Measurements from ENCODE around the gene NEDD4L. TPM values are rescaled to one million over a fixed set of nuclear protein-coding genes. Genes with fewer than 3 reads are reported as not detected.

NEDD4L gene
- total RNA-seq, 1 experiment from 2014 or later = 108 TPM

DNA sequence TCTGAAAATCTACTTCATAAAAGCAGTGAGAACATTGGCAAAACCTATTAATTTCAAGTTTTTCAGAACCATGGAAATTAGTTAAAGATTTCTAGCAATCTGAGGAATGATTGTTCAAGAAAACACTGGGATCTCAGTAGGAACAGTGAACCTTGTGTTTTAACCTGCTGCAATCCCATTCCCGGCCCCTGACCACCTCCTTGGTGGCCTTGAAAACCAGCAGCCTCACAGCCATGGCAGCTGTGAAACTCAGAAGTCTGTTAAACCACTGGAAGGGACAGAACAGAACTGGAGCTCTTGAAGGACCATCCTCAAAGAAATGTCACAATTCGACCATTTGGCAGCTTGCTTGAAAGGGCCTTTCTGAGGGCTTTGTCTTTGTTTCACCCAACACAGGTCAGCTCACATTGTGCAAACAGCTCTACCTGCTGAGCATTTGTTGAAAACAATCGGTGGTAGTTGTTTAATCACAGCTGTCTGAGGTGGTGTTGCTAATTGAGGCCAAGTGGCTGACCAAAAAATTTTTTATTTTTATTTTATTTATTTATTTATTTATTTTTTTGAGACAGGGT, 25.8 kb downstream of the NEDD4L start:
- Mint-ChIP-seq H3K9me3 (ENCODE audit: unreplicated experiment) (no peaks in the 10 kb centered on the region), H3K27ac (ENCODE audit: low read depth, unreplicated experiment) (no peak overlapping the region), H3K36me3 (ENCODE audit: insufficient read depth, unreplicated experiment) (peaks cover 4% of the 10 kb centered on the region), H3K4me1 (ENCODE audit: insufficient read depth, unreplicated experiment) (no peaks in the 10 kb centered on the region), H3K27me3 (ENCODE audit: insufficient read depth, unreplicated experiment) (no peaks in the 10 kb centered on the region), H3K4me3 (ENCODE audit: unreplicated experiment) (no peak overlapping the region)
- BruUV-seq (replicated peaks) = no TSS peak
- ChIA-PET CTCF (interaction anchor here (1.0 to 4.2 kb wide), 4 partner anchors 10 to 66 kb away, joined by 3 to 19 read pairs (median 5); no protein-coding TSS in a partner anchor), POLR2A (interaction anchor here (2.2 kb wide), 1 partner anchor 24 kb away, joined by 8 read pairs; no protein-coding TSS in a partner anchor)
- intact Hi-C loops (cut with micrococcal nuclease) = no loop called here
- no peak for DNase-seq (ENCODE audit: unreplicated experiment)
- TF ChIP-seq, protein P1, sequence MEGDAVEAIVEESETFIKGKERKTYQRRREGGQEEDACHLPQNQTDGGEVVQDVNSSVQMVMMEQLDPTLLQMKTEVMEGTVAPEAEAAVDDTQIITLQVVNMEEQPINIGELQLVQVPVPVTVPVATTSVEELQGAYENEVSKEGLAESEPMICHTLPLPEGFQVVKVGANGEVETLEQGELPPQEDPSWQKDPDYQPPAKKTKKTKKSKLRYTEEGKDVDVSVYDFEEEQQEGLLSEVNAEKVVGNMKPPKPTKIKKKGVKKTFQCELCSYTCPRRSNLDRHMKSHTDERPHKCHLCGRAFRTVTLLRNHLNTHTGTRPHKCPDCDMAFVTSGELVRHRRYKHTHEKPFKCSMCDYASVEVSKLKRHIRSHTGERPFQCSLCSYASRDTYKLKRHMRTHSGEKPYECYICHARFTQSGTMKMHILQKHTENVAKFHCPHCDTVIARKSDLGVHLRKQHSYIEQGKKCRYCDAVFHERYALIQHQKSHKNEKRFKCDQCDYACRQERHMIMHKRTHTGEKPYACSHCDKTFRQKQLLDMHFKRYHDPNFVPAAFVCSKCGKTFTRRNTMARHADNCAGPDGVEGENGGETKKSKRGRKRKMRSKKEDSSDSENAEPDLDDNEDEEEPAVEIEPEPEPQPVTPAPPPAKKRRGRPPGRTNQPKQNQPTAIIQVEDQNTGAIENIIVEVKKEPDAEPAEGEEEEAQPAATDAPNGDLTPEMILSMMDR (IDR thresholded peaks at IDR 0.05; ENCODE audit: unreplicated experiment) = no peak

- no TSS peak for BruUV-seq (replicated peaks)
Measured at GRCh38 chr18:58076052-58076451, 32.0 kb downstream of the NEDD4L start.

GRCh38 chr18:58077329-58077728, 33.3 kb downstream of the NEDD4L start:
- no peaks in the 10 kb centered on the region for H3K36me3 Mint-ChIP-seq (ENCODE audit: insufficient read depth, unreplicated experiment)
- H3K4me1 Mint-ChIP-seq (ENCODE audit: insufficient read depth, unreplicated experiment) = peaks cover 30% of the 10 kb centered on the region
- POLR2A ChIA-PET = interaction anchor here (0.9 to 6.0 kb wide), 8 partner anchors 10 to 144 kb away, joined by 3 to 54 read pairs (median 20); no protein-coding TSS in a partner anchor
- intact Hi-C loops (cut with micrococcal nuclease) = no loop called here
- H3K4me3 Mint-ChIP-seq (ENCODE audit: unreplicated experiment) = no peak overlapping the region
- H3K27ac Mint-ChIP-seq (ENCODE audit: low read depth, unreplicated experiment) = no peak overlapping the region
- H3K9me3 Mint-ChIP-seq (ENCODE audit: unreplicated experiment) = no peaks in the 10 kb centered on the region
- no TSS peak for BruUV-seq (replicated peaks)
- TF ChIP-seq, protein P1 (IDR thresholded peaks at IDR 0.05; ENCODE audit: unreplicated experiment) = no peak
- no peak for DNase-seq (ENCODE audit: unreplicated experiment)
- CTCF ChIA-PET = interaction anchor here (0.9 to 2.5 kb wide), 9 partner anchors 12 to 195 kb away, joined by 3 to 8 read pairs (median 5); no protein-coding TSS in a partner anchor
- no peaks in the 10 kb centered on the region for H3K27me3 Mint-ChIP-seq (ENCODE audit: insufficient read depth, unreplicated experiment)

More at GRCh38 chr18:58076052-58076451, 32.0 kb downstream of the NEDD4L start:
- DNase-seq (ENCODE audit: unreplicated experiment) = peak; percentile 46
- ChIA-PET POLR2A (interaction anchor here (0.8 to 6.0 kb wide), 9 partner anchors 9 to 445 kb away, joined by 3 to 54 read pairs (median 4); no protein-coding TSS in a partner anchor), CTCF (interaction anchor here (0.8 to 2.5 kb wide), 6 partner anchors 9 to 30 kb away, joined by 3 to 9 read pairs (median 4); no protein-coding TSS in a partner anchor)
- TF ChIP-seq, protein P1 (IDR thresholded peaks at IDR 0.05; ENCODE audit: unreplicated experiment) = no peak
- intact Hi-C loops (cut with micrococcal nuclease) = no loop called here
- peak overlapping the region; percentile 10 for H3K4me3 Mint-ChIP-seq (ENCODE audit: unreplicated experiment)
- no peaks in the 10 kb centered on the region for H3K27me3 Mint-ChIP-seq (ENCODE audit: insufficient read depth, unreplicated experiment)
- peaks cover 30% of the 10 kb centered on the region for H3K4me1 Mint-ChIP-seq (ENCODE audit: insufficient read depth, unreplicated experiment)
- H3K27ac Mint-ChIP-seq (ENCODE audit: low read depth, unreplicated experiment) = peak overlapping the region; percentile 36
- no peaks in the 10 kb centered on the region for H3K9me3 Mint-ChIP-seq (ENCODE audit: unreplicated experiment)
- peaks cover 4% of the 10 kb centered on the region for H3K36me3 Mint-ChIP-seq (ENCODE audit: insufficient read depth, unreplicated experiment)

GRCh38 chr18:58078889-58079573, 35.0 kb downstream of the NEDD4L start:
- ChIA-PET POLR2A (interaction anchor here (0.6 to 6.0 kb wide), 17 partner anchors 9 to 457 kb away, joined by 3 to 54 read pairs (median 5); partner anchors contain the start of gene NARS1), CTCF (interaction anchor here (0.6 to 2.0 kb wide), 10 partner anchors 12 to 197 kb away, joined by 3 to 8 read pairs (median 4); no protein-coding TSS in a partner anchor)
- intact Hi-C loops (cut with micrococcal nuclease) = no loop called here
- Mint-ChIP-seq H3K4me3 (ENCODE audit: unreplicated experiment) (peak overlapping the region; percentile 53), H3K36me3 (ENCODE audit: insufficient read depth, unreplicated experiment) (no peaks in the 10 kb centered on the region), H3K27ac (ENCODE audit: low read depth, unreplicated experiment) (peak overlapping the region; percentile 28), H3K4me1 (ENCODE audit: insufficient read depth, unreplicated experiment) (peaks cover 30% of the 10 kb centered on the region), H3K9me3 (ENCODE audit: unreplicated experiment) (no peaks in the 10 kb centered on the region), H3K27me3 (ENCODE audit: insufficient read depth, unreplicated experiment) (no peaks in the 10 kb centered on the region)
- BruUV-seq (replicated peaks) = TSS peak; percentile 48
- DNase-seq (ENCODE audit: unreplicated experiment) = peak; percentile 60
- TF ChIP-seq, protein P1 (IDR thresholded peaks at IDR 0.05; ENCODE audit: unreplicated experiment) = no peak

Measured in MCF 10A (cell line).